ENCODE measurements around the gene NPC2.

Gene NPC2

DNA sequence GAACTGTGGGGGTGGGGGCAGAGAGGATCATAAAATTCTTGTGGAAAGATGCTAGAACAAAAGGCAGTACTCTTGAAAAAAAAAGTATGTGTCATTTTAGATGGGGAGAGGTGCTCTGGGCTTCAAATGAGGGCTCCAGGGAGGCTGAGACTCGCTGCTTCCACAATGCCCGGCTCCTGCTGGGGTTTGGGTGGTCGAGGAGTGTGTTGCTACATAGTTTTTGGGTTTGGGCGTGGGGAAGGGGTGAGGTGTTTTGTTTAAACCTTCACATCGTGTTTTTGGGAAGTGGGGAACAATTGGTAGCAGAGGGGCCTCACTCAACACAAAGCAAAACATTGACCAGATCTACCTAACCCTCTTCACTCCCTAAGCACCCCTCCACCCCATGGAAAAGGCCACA, 8.6 kb upstream of the NPC2 start:
- no peak for DNase-seq

DNA sequence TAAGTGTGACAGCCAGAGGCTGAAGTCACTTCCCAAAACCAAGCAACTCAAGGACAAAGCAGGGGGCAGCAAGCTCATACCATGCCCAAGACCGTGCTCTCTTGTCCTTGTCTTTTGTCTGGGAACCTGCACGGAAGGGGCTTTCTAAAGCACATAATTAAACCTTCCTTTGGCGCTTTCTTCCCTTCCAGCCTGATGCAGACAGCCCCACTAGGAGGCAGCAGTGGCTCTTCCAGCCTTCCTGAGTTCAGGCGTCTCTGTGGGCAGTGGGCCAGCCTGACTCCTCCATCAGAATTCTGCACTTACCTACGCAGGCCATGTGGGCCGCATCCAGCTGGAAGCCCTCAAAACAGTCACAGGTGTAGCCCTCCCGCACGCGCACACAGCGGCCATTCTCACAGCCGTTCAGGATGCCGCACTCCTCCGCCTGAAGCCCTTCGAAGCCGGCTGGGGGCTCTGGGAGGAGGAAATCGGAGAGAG, 8.1 kb upstream of the NPC2 start:
- peak; percentile 95 for DNase-seq

GRCh38 chr14:74500417-74501134, 7.5 kb upstream of the NPC2 start:
- DNase-seq: no peak

DNA sequence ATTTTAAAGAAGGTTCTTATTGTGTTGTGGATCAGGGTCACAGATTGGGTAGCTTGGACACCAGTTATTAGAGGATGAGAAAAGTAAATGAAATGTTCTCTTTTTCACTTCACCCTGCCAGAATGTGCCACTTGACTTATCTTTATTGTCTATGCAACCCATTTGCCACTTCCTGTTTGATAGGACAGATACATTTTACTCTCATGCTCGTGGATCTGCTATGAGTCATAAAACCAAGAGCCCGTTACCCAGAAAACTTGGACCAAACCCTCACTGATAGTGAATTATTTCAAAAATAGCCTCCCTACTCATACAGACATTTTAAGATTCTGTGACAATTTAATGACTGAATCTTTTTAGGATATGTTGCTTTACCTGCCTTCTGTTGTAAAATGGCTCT, 2.3 kb upstream of the NPC2 start:
- DNase-seq: no peak

DNA sequence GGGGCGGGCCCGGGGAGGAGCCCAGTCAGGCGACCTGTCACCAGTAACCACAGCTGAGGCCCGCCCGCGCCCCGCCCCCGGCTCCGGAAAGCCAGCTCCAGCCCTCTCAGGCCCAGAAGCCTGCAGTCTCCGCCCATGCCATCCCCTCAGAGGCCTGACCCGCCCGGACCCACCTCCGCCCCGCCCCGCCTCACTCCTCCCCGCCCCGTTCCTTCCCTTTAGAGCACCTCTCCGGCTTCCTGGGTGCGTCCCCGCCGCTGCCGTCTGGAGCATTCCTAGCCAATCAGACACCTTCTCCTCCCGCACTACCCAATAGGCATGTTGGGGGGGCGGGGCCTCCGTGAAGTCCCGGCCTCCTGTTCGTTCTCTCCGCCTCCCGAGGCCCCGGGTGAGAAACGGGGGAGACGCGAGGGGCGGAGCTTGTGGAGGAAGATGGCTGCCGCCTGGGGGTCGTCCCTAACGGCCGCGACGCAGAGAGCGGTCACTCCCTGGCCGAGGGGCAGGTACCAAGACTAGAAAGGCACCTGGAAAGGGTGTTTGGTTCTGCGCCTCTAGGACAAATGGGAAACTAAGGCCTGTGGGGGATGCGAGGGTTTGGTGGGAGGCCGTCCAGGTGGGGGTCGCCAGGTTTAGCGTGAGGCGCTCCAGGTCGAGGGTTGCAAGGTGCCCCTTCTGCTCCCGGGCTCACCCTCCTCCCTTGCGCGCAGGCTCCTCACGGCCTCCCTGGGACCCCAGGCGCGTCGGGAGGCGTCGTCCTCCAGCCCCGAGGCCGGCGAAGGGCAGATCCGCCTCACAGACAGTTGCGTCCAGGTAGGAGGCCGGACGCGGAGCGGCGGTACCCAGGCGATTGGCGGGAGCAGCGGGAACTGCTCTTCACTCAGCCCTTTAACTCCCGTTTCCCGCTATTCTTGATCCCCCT, 497 bp upstream of the NPC2 start, which contains the start of gene ISCA2:
TSS of gene ISCA2 (plus strand) at position 423 of the 919 bp plus-strand sequence. CDS start at position 433, 10 bp downstream.
- DNase-seq: peak; percentile 100

GRCh38 chr14:74491956-74492775, 939 bp downstream of the NPC2 start:
- DNase-seq: no peak

DNA sequence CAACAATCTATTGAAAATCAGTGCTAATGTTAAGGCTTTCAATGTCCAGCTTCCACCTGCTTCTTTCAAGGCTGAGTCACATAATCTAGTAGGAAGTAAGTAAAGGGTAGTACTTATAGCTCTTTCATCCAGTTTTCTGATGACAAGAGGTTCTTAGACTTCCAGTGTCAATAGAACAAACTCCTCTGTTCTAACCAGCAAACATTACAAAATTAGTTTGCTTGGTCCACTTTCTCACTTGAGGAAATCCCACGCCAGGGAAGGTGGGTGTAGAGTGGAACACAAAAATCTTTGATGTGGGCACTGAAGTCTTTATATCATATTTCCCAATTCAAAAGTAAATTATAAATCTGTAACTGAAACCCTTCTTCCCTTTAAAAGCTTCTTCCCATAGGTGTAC, 2.6 kb downstream of the NPC2 start:
- DNase-seq: no peak

DNA sequence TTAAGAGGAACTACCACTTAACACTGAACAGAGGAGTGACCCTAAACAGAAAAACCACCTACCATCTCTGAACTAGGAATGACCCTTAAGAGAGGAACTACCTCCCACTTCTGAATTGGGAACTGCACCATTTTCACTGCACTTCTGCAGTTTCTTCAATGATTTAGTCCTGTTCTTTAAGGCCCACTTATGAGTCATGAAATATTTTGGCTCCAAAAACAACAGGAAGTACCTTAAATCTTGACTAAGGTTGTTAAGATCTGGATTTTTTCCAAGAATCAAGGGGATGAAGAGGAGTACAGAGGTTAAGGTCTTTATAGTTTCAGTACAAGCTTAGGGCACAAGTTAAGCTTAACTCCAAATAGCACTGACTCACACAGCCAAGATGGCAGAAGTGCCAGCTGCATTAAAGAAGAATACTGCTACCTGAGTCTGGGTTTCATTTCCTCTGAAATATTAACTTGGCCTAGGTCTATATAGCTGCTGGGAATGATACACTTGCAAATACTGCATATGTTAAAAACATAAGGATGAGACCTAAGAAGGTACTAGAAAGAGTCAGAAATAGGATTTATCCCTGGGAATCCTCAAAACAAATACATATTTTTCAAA, 4.2 kb downstream of the NPC2 start:
- DNase-seq: no peak

DNA sequence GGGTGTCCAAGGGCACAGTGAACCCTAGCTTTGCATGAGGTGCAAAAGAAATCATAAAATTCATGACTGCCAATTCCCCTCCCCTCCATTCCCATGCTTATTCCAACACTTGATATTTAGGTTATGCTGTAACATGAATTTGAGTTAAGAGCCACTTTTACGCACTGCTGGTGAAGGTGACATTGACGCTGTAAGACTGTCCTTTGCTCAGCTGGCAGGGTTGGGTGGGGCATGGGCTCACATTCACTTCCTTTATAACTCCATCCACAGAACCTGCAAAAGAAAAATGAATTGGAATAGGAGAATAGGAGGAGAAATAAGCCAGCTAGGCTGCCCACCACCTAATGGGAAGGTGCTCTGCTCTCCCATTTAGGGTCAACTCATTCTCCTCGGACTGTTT, 6.9 kb downstream of the NPC2 start:
- DNase-seq: no peak

DNA sequence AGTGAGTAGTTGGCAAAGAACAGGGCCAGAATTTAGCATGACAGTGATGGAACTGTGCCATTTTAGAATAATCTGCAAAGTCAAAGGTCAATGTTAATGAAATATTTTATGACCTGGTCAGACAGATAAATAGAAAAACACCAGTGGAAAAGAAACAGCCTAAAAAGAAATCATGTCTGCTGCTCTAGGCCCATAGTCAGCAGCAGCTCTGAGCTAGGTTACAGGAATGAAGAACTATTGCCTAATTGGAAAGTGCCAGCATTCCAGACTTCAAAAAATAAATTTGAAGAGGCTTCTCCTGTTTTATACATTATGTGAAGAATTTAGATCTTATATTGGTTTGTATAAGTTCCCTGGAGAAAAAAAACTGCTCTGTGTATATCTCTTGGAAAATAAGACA, 9.8 kb downstream of the NPC2 start:
- no peak for DNase-seq

- DNase-seq: no peak
Measured at GRCh38 chr14:74482571-74482970, 10.5 kb downstream of the NPC2 start.

GRCh38 chr14:74480046-74480445, 13.1 kb downstream of the NPC2 start:
- no peak for DNase-seq

DNA sequence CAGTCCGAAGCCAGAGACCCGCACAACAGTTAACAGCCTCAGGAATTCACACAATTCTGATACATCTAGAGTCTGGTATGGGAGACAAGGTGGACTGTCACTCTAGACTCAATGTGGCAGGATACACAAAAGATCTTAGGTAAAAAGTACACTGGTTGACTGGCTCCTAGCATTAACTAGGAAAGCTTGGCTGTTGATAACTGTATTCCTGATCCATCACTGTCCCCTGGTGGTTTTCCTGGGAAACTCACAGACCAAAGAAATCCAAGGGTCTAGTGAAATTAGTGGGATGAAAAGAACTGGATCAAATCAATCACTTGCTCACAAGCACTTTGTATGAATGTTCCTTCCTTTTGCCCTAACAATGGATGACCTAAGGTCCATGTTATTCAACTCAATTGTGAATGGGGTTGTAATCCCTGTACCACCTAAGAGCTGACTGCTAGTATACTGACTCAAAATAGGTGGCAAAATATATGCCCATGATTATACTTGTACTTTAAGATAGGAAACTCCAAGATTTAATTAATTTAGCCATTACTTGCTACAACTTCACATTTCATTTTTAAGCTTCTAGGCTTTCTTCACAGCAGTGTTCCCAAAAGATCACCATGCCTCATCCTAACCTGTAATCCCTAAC, 14.0 kb downstream of the NPC2 start:
- peak; percentile 81 for DNase-seq

DNA sequence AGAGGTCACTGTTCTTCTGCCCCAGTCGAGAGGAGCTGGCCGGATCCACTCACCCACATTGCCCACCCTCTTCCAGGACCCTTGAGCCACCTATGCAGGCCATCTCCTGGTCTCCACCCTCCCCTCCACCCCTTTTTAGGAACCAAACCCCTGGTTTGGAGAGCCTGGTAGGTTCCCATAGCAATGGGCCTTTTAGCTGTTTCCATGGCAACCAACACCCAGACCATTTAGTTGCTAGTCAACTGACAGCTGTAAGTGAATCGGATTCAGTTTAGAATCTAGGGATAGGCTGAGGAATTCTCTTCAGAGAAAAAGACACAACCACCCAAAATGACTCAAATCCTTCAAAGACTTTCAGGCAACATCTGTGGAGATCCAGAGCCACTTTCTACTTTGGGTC, 16.5 kb downstream of the NPC2 start:
- no peak for DNase-seq

DNA sequence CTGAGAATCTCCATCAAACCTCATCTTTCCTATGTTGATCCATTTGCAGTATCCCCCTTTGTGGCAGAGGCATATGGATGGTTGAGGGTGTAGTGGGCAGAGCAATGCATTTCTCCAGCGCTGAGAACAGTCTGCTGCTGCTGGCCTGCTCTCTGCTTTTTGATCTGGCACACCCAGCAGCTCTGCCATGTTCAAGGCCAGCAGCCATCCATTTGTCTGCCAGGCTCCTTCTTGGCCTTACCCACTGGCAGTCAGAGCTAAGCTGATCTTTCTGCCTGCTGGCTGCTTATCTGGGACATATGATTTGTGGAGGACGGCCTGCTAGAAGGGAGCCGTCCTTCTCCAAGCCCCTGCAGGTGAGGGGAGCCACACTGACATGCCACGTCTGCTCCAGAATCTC, 17.0 kb downstream of the NPC2 start:
- no peak for DNase-seq

- no peak for DNase-seq
Measured at GRCh38 chr14:74475678-74476077, 17.4 kb downstream of the NPC2 start.

DNA sequence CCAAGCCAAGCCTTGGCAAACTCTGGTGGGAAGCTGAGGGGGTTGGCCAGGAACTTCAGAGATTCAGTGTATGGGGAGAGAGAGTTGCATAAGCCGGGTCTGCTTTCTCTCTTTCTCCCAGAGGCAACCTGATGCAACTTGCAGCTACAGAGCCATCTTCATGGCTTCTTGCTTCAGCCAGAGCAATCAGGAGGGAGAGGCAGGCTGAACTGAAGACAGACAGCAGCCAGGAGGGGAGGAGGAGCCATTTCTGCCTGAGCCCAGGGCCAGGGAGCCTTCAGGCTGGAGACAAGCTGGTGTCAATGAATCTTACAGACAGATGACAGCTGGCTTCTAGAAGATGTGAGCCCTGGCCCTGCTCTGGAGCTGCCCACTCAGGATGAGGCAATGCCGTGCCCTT, 18.7 kb downstream of the NPC2 start:
- no peak for DNase-seq

- DNase-seq: no peak
Measured at GRCh38 chr14:74472601-74473000, 20.5 kb downstream of the NPC2 start.

DNA sequence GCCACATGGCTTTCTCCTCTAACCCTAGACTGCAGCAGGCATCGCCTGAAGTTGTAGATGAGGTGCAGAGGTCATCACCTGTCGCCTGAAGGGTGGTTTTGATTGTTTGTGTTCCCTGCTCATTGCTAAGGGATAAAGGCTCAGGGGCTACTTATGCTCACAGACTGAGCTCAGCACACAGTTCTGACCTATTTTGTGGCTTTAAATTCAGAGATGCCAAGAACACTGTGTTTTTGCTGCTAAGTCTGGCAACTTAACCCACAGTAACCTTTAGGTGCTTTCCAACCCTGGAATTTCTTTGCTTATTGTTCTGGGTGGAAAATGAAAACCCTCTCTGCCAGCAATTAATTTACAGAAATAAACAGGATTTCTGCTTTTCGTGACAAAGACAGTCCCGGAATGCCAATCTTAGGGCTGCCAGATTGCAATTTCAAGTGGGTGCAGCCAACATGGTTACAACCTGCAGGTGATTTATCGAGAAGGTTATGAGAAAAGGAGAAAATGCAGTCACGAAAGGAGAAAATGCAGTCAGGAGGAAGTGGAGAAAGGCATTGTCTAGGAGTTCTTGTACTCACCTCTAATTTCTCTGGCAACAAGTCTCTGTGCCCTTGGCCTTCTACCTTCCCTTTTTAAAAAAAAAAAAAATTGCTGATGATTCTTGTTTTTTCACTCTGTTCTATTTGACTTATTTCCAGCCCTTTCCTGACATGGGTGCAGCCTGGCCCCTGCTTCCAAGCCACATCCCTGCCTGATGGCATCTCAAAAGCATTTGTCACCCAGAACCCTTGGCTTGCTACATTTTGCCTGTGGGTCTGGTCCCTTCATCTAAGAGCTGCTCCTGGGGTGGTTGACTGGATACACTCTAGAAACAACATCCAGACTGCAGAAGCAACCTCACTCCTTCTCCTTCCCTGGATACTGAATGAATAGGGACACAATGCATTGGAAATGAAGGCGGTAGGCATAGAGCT, 23.3 kb downstream of the NPC2 start:
- no peak for DNase-seq

- no peak for DNase-seq
Measured at GRCh38 chr14:74468513-74468912, 24.6 kb downstream of the NPC2 start.

DNA sequence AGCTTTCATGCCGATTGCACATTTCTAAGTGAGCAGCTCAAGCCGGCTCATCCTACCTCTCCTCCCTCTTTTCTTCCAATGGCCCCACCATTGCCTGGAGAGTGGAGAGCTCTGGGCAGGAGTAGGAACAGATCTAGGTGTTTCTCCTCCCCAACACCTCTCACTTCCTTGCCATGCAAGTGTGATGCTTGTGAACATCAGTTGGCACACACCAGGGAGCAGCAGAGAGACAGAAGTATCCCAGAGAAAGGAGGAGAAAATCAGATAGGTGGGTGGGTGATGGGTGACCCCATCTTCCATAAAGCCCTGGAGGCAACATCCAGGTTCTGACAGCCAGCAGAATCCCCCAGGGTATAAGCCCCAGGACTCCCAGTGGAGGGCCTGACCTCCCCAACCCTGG, 27.8 kb downstream of the NPC2 start:
- DNase-seq: no peak
